Measurements from ENCODE around the gene AHNAK.

Gene AHNAK

DNA sequence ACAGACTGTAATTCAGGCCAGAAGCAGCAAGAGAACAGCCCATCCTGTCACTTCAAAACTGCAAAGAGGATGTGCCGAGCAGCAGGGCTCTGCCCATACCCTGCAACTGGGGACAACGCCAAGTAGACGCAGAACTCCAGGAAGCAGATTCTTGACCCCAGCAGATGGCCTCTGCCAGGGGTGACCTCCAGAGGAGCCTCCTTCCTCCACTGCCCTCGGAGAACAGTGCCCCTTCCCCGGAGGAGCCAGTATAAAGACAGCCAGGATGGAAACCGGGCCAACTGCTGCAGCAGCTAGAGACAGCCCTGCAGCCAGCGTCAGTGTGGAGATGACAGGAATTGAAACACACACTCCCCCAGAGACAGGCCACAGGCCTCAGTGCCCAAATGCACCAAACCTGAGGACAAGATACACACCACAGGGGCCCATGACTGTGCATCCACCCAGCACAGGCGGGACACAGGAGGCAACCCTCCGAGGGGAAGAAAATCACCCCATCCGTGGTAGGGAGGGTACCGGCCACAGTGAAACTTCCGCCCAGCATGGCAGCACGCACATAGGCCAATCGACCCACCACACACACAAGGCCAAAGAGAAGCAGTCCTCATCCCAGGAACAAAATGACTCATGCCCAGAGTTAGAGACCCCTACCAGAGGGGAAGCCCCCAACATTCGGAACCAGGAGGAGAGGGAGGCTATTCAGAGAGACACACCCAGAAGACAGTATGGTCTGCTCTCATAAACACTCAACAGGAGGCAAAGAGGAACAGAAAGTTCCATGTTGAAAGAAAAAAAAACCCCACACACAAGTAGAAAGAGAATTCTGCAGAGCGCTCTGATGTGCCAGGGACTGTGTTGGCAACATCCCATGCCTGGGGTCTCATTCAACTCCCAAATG is 5.6 kb downstream of the AHNAK start:
- no peak overlapping the region for H3K27ac ChIP-seq (ENCODE audit: low read depth, low read length, severe bottlenecking)
- peaks cover 59% of the 10 kb centered on the region for H3K36me3 ChIP-seq (ENCODE audit: control insufficient read depth, insufficient read depth, low read length)
- no peak overlapping the region for H3K4me3 ChIP-seq (ENCODE audit: extremely low read depth, insufficient read depth, low read length, poor library complexity, severe bottlenecking)
- H3K4me1 ChIP-seq (ENCODE audit: control insufficient read depth, insufficient read depth, low read length, poor library complexity, severe bottlenecking), result peaks cover 51% of the 10 kb centered on the region
- H3K9me3 ChIP-seq (ENCODE audit: control insufficient read depth, low read length), result no peaks in the 10 kb centered on the region
- 92 to 98% methylated on average over 8 of the region's 16 CpGs for WGBS, 2 experiments (ENCODE audit: insufficient coverage in 2 of 2)

DNA sequence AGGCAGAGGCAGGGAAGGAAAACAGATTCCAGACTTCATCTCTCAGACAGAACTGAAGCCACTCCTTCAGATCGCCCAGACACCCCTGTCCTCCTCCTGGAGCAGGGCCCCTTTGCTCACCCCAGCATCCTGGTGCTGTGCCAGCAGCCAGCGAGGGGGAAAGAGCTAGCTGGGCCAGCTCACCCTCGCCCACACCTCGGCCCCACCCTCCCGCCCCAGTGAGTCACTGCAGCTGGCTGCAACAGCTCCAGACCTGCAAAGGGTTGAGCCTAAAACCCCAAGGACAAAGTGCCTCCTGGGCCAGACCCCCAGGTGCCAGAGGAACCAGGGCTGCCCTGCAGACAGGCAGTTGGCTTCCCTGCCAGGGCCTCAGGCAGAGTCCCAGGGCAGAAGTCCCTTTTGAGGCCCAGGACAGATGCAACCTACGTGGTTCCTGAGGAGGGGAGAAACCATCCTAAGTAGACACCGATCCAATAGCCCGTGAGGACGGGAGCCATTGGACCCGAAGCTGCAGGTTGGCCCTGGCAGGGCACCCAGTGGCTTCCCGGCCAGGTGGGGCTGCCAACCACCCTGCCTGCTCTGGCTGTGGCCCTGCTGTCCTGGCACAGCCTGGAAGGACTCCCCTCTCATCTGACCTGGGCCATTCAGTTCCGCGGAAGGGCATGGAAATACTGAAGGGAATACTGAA is 7.2 kb downstream of the AHNAK start:
- 82 to 97% methylated on average over 7 of the region's 13 CpGs for WGBS, 2 experiments (ENCODE audit: insufficient coverage in 2 of 2)
- Histone ChIP-seq H3K36me3 (ENCODE audit: control insufficient read depth, insufficient read depth, low read length) (peaks cover 75% of the 10 kb centered on the region), H3K9me3 (ENCODE audit: control insufficient read depth, low read length) (no peaks in the 10 kb centered on the region), H3K4me3 (ENCODE audit: extremely low read depth, insufficient read depth, low read length, poor library complexity, severe bottlenecking) (no peak overlapping the region), H3K4me1 (ENCODE audit: control insufficient read depth, insufficient read depth, low read length, poor library complexity, severe bottlenecking) (peaks cover 51% of the 10 kb centered on the region), H3K27ac (ENCODE audit: low read depth, low read length, severe bottlenecking) (peak overlapping the region; percentile 16)

DNA sequence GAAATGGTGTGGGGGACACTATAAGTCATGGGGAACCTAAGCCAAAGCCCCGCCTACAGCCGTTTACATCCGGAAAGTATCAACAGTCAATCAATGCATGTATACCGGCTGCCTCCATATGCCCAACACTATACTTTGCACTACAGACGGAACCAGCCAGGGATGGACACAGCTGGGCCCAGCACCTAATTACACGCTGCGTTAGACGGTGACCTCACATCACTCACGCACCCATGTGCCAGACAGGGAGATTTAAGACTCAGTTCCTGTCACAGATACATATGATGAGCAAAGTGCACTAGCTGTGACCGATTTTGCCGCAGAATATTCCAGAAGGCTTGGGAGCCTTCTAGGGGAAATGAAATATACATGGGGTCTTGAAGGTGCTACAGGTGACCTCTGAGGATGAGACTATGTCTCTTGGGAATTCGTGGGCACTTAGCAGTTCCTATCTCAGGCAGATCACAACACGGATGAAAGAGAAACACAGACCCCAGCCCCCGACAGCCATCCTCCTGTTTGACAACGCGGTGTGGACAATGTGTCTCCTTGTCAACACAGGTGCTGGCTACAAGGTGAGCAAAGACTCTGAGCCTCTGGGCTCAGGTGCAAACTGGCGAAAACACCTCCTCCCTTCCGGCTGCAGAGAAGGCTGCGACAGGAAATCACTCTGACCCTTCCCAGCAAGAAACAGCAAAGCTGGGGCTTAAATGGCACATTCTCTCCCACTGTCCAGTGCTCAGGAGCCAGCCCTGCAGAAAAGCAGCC is 8.0 kb downstream of the AHNAK start:
- Histone ChIP-seq H3K4me3 (ENCODE audit: extremely low read depth, insufficient read depth, low read length, poor library complexity, severe bottlenecking) (no peak overlapping the region), H3K9me3 (ENCODE audit: control insufficient read depth, low read length) (no peaks in the 10 kb centered on the region), H3K4me1 (ENCODE audit: control insufficient read depth, insufficient read depth, low read length, poor library complexity, severe bottlenecking) (peaks cover 46% of the 10 kb centered on the region), H3K27ac (ENCODE audit: low read depth, low read length, severe bottlenecking) (no peak overlapping the region), H3K36me3 (ENCODE audit: control insufficient read depth, insufficient read depth, low read length) (peaks cover 80% of the 10 kb centered on the region)
- 94 to 96% methylated on average over 16 to 17 of the region's 19 CpGs for WGBS, 2 experiments (ENCODE audit: insufficient coverage in 2 of 2)

DNA sequence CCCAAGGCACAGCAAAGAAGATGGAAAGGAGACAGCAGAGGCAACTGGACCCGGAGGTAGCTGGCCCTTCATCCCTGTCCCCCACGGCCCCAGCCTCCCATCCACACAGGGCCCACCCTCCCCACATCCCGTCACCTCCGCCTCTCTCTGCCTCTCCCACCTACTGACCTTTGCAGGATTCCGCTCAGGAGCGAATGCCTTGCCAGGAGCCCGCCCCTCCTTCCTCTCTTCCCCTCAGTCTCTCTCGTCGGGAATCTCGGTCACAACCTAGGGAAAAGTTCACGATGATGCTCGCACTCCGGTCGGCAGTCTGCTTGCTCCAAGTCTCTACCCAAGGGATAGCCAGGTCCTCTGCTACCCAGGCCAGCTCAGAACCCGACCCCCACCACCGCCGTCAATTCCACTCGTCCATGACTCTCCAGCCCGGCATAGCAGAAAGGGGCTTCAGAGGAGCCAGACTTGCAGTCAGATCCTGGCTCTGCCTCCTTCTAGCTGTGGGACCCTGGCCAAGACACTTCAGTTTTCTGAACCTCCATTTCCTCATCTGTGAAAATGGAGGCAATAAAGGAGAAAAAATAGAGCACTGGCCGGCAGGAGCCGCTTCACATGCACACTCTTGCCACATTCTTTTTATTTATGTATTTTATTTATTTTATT is 10.2 kb downstream of the AHNAK start:
- Histone ChIP-seq H3K4me3 (ENCODE audit: extremely low read depth, insufficient read depth, low read length, poor library complexity, severe bottlenecking) (no peak overlapping the region), H3K36me3 (ENCODE audit: control insufficient read depth, insufficient read depth, low read length) (peaks cover 90% of the 10 kb centered on the region), H3K27ac (ENCODE audit: low read depth, low read length, severe bottlenecking) (no peak overlapping the region), H3K9me3 (ENCODE audit: control insufficient read depth, low read length) (no peaks in the 10 kb centered on the region), H3K4me1 (ENCODE audit: control insufficient read depth, insufficient read depth, low read length, poor library complexity, severe bottlenecking) (peaks cover 28% of the 10 kb centered on the region)
- WGBS, 2 experiments (ENCODE audit: insufficient coverage in 2 of 2), result 92 to 96% methylated on average over 16 to 19 of the region's 21 CpGs

DNA sequence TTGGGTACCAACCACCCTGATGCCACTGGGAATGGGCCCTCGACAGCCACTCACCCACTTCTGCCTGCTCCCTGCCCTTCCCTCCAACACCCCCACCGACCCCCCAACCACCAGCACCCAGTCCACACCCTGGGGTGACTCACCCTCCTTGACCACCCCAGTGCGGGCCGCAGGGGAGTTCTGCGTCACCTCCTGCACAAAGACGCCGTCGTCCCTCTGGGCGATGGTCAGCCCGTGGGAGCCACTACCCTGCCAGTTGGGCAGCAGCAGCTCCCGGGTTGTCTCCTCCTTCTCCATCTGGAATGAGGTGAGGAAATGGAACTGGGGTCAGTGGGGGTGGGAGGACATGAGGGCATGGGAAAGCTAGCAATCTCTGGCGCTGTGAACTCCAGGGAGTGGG is 10.8 kb downstream of the AHNAK start:
- H3K4me1 ChIP-seq (ENCODE audit: control insufficient read depth, insufficient read depth, low read length, poor library complexity, severe bottlenecking), result peaks cover 22% of the 10 kb centered on the region
- 94 to 97% methylated on average over 3 to 11 of the region's 12 CpGs for WGBS, 2 experiments (ENCODE audit: insufficient coverage in 2 of 2)
- H3K4me3 ChIP-seq (ENCODE audit: extremely low read depth, insufficient read depth, low read length, poor library complexity, severe bottlenecking), result no peak overlapping the region
- no peak overlapping the region for H3K27ac ChIP-seq (ENCODE audit: low read depth, low read length, severe bottlenecking)
- H3K9me3 ChIP-seq (ENCODE audit: control insufficient read depth, low read length), result no peaks in the 10 kb centered on the region
- peaks cover 90% of the 10 kb centered on the region for H3K36me3 ChIP-seq (ENCODE audit: control insufficient read depth, insufficient read depth, low read length)

DNA sequence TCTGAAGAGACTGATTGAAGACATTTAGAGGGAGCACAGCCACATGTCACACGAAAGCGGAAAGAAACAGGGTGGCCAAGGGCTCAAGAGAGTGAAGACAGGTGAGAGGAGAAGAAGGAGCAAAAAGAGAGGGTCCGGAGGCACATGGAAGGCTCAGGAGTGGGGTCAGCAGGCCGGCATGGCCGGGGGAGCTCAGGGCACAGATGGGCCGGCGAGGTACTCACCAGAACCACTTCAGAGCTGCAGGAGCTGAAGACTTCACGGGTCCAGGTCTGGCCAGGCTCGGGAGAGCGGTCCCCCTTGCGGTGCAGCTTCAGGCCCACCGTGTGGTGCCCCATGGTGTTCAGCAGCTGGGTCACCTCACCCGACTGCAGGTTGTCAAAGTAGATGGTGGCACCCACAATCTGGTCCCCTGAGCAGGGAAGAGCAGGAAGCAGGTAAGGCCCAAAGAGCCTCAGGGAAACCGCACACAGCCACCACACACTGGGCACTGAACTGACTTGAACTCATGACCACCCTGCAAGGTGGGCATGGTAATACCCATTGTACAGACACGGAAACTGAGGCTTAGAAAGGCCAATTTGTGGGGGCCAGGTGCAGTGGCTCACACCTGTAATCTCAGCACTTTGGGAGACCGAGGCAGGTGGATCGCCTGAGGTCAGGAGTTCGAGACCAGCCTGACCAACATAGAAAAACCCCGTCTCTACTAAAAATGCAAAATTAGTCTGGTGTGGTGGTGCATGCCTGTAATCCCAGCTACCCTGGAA is 11.6 kb downstream of the AHNAK start:
- Histone ChIP-seq H3K4me3 (ENCODE audit: extremely low read depth, insufficient read depth, low read length, poor library complexity, severe bottlenecking) (no peak overlapping the region), H3K4me1 (ENCODE audit: control insufficient read depth, insufficient read depth, low read length, poor library complexity, severe bottlenecking) (peaks cover 13% of the 10 kb centered on the region), H3K27ac (ENCODE audit: low read depth, low read length, severe bottlenecking) (no peak overlapping the region), H3K9me3 (ENCODE audit: control insufficient read depth, low read length) (no peaks in the 10 kb centered on the region), H3K36me3 (ENCODE audit: control insufficient read depth, insufficient read depth, low read length) (peaks cover 94% of the 10 kb centered on the region)
- 96 to 97% methylated on average over 17 to 18 of the region's 19 CpGs for WGBS, 2 experiments (ENCODE audit: insufficient coverage in 2 of 2)

DNA sequence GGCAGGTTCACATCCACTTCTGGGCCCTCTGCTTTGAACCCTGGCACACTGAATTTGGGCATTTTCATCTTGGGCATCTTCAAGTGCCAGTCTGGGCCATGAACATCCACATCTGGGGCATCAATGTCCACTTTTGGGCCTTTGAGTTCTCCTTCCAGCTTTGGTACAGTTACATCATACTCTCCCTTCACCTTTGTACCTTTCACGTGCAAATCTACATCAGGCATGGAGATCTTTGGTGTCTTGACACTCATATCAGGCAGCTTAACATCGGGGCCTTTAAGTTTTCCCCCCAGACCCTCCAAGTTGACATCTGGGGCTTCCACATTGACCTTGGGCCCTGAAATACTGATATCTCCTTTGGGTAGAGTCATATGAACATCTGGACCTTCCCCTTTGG is 14.5 kb downstream of the AHNAK start:
- Histone ChIP-seq H3K27ac (ENCODE audit: low read depth, low read length, severe bottlenecking) (no peak overlapping the region), H3K4me3 (ENCODE audit: extremely low read depth, insufficient read depth, low read length, poor library complexity, severe bottlenecking) (no peak overlapping the region), H3K4me1 (ENCODE audit: control insufficient read depth, insufficient read depth, low read length, poor library complexity, severe bottlenecking) (no peaks in the 10 kb centered on the region), H3K9me3 (ENCODE audit: control insufficient read depth, low read length) (no peaks in the 10 kb centered on the region), H3K36me3 (ENCODE audit: control insufficient read depth, insufficient read depth, low read length) (peaks cover 100% of the 10 kb centered on the region)
- WGBS, 2 experiments (ENCODE audit: insufficient coverage in 2 of 2), result 95 to 100% methylated on average over 2 of the region's 2 CpGs

DNA sequence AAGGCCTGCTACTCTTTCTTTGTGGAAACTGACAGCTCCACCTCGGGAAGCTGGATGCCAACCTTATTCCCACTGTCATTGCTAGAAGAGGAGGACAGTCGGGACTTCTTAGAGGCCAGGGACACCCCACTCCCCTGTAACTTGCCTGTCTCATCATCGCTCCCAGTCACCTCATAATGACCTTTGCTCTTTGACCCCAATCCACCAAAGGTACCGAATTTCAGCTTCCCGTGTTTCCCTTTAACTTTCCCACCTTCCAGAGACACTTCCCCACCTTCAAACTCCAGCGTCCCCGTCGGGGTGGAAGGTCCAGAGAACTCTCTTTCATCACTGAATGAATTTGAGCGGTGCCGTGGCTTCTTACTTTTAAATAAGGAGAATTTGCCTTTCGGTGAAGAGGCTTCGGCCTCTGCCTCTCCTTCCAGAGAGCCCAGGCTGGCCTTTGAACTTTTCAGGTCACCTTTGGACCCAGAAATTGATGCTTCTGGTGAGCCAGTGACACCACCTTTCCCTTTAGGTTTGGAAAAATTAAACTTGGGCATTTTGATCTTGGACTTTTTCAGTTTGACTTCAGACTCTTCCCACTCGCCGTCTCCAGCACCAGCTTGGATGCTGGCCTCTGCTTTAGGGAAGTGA is 29.8 kb downstream of the AHNAK start:
- no peaks in the 10 kb centered on the region for H3K4me1 ChIP-seq (ENCODE audit: control insufficient read depth, insufficient read depth, low read length, poor library complexity, severe bottlenecking)
- peaks cover 65% of the 10 kb centered on the region for H3K36me3 ChIP-seq (ENCODE audit: control insufficient read depth, insufficient read depth, low read length)
- H3K4me3 ChIP-seq (ENCODE audit: extremely low read depth, insufficient read depth, low read length, poor library complexity, severe bottlenecking), result no peak overlapping the region
- H3K27ac ChIP-seq (ENCODE audit: low read depth, low read length, severe bottlenecking), result no peak overlapping the region
- H3K9me3 ChIP-seq (ENCODE audit: control insufficient read depth, low read length), result no peaks in the 10 kb centered on the region
- 92 to 98% methylated on average over 5 to 12 of the region's 14 CpGs for WGBS, 2 experiments (ENCODE audit: insufficient coverage in 2 of 2)

DNA sequence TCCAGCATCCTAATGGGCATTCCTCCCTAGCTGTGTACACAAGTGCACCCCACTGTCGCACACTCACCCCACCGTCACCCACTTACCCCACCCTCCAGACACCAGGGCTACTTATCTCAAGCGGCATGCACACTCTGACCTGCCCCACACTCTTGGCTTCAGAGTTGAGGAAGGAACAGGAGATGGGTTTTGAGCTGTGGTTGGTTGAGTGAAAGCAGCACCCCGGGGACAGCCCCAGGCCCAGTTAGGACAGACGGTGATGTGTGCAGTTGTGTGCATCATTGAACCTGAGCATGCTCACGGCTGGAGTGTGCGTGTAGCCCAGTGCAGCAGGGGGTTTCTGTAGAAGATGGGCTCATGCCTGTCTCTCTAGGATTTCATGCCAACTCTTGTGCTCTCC is 32.5 kb downstream of the AHNAK start:
- peaks cover 38% of the 10 kb centered on the region for H3K36me3 ChIP-seq (ENCODE audit: control insufficient read depth, insufficient read depth, low read length)
- no peaks in the 10 kb centered on the region for H3K9me3 ChIP-seq (ENCODE audit: control insufficient read depth, low read length)
- H3K4me3 ChIP-seq (ENCODE audit: extremely low read depth, insufficient read depth, low read length, poor library complexity, severe bottlenecking), result no peak overlapping the region
- H3K4me1 ChIP-seq (ENCODE audit: control insufficient read depth, insufficient read depth, low read length, poor library complexity, severe bottlenecking), result peaks cover 4% of the 10 kb centered on the region
- WGBS, 2 experiments (ENCODE audit: insufficient coverage in 2 of 2), result 87 to 89% methylated on average over 4 of the region's 7 CpGs
- no peak overlapping the region for H3K27ac ChIP-seq (ENCODE audit: low read depth, low read length, severe bottlenecking)
